SK-N-SH treated with all-trans-retinoic acid at 6 μM for 48 hours (cell line): Measurements from ENCODE around the gene ZKSCAN8.

Source experiments
- ATAC-seq: fragments of 200-7000 bp; cut with Tn5 transposase; 3 replicates; pipeline ENCODE4 v1.9.1; 2020; ENCODE audit warnings: mild to moderate bottlenecking, moderate library complexity
- ARNTL ChIP-seq: fragments of 450-650 bp; formaldehyde crosslinking; IDR thresholded peaks from 2 replicates; pipeline ENCODE4 v1.5.0; 2020; ENCODE audit warnings: low read depth, mild to moderate bottlenecking, moderate library complexity, borderline replicate concordance
- BACH2 ChIP-seq: fragments of 250-450 bp; sonication (Bioruptor Pico); IDR thresholded peaks from 2 replicates; pipeline ENCODE4 v1.9.0; 2021; ENCODE audit warnings: mild to moderate bottlenecking, borderline replicate concordance
- ESRRG ChIP-seq: fragments of 250-450 bp; sonication (Bioruptor Pico); IDR thresholded peaks from 2 replicates; pipeline ENCODE4 v1.6.1; 2021; ENCODE audit warnings: mild to moderate bottlenecking
- GLIS3 ChIP-seq: fragments of 250-450 bp; sonication (Bioruptor Pico); IDR thresholded peaks from 2 replicates; pipeline ENCODE4 v1.5.0; 2020; ENCODE audit warnings: mild to moderate bottlenecking, moderate library complexity
- ISL1 ChIP-seq: fragments of 250-450 bp; sonication (Bioruptor Pico); IDR thresholded peaks from 2 replicates; pipeline ENCODE4 v2.1.2; 2022; ENCODE audit warnings: mild to moderate bottlenecking, moderate library complexity
- OSR1 ChIP-seq: fragments of 250-450 bp; sonication (Bioruptor Pico); IDR thresholded peaks from 2 replicates; pipeline ENCODE4 v1.8.0; 2022; ENCODE audit warnings: moderate library complexity, mild to moderate bottlenecking, inconsistent platforms
- PPARA ChIP-seq: fragments of 250-450 bp; sonication (Bioruptor Pico); IDR thresholded peaks from 2 replicates; pipeline ENCODE4 v1.5.0; 2020; ENCODE audit warnings: mild to moderate bottlenecking, borderline replicate concordance
- RARB ChIP-seq: fragments of 250-450 bp; sonication (Bioruptor Pico); IDR thresholded peaks from 2 replicates; pipeline ENCODE4 v1.8.0; 2021; ENCODE audit warnings: mild to moderate bottlenecking, moderate library complexity
- SNAI2 ChIP-seq: fragments of 250-450 bp; sonication (Bioruptor Pico); IDR thresholded peaks from 2 replicates; pipeline ENCODE4 v1.5.0; 2020; ENCODE audit warnings: mild to moderate bottlenecking, moderate library complexity
- TCF4 ChIP-seq: fragments of 250-450 bp; sonication (Bioruptor Pico); IDR thresholded peaks from 2 replicates; pipeline ENCODE4 v1.8.0; 2021; ENCODE audit warnings: mild to moderate bottlenecking, moderate library complexity, borderline replicate concordance
- TOX ChIP-seq: fragments of 250-450 bp; sonication (Bioruptor Pico); IDR thresholded peaks from 2 replicates; pipeline ENCODE4 v1.8.0; 2021; ENCODE audit warnings: mild to moderate bottlenecking, moderate library complexity, borderline replicate concordance
- ZC3H10 ChIP-seq: fragments of 250-450 bp; sonication (Bioruptor Pico); IDR thresholded peaks from 2 replicates; pipeline ENCODE4 v1.5.1; 2021; ENCODE audit warnings: mild to moderate bottlenecking, moderate library complexity
- ZFP30 ChIP-seq: fragments of 450-650 bp; formaldehyde crosslinking; IDR thresholded peaks from 2 replicates; pipeline ENCODE4 v1.5.0; 2022; ENCODE audit warnings: mild to moderate bottlenecking, moderate library complexity
- ZNF565 ChIP-seq: fragments of 450-650 bp; formaldehyde crosslinking; conservative IDR thresholded peaks from 2 replicates; pipeline ENCODE4 v1.5.0; 2020; ENCODE audit warnings: low read depth, mild to moderate bottlenecking, moderate library complexity
- ZNF70 ChIP-seq: fragments of 450-650 bp; formaldehyde crosslinking; IDR thresholded peaks from 2 replicates; pipeline ENCODE4 v1.5.0; 2020; ENCODE audit warnings: mild to moderate bottlenecking, moderate library complexity
- ZNF8 ChIP-seq: fragments of 450-650 bp; formaldehyde crosslinking; IDR thresholded peaks from 2 replicates; pipeline ENCODE4 v1.5.0; 2020; ENCODE audit warnings: mild to moderate bottlenecking, moderate library complexity
- TF ChIP-seq, protein P1 (sequence below): fragments of 250-450 bp; sonication (Bioruptor Pico); IDR thresholded peaks from 2 replicates; pipeline ENCODE4 v1.8.0; 2021; ENCODE audit warnings: low read depth, mild to moderate bottlenecking, moderate library complexity, borderline replicate concordance
- TF ChIP-seq, protein P2 (sequence below): fragments of 250-450 bp; sonication (Bioruptor Pico); IDR thresholded peaks from 2 replicates; pipeline ENCODE4 v1.5.1; 2020; ENCODE audit warnings: low read depth, mild to moderate bottlenecking, moderate library complexity
- TF ChIP-seq, protein P3 (sequence below): fragments of 250-450 bp; sonication (Bioruptor Pico); IDR thresholded peaks from 2 replicates; pipeline ENCODE4 v1.5.1; 2021; ENCODE audit warnings: mild to moderate bottlenecking, moderate library complexity
- TF ChIP-seq, protein P4 (sequence below): fragments of 250-450 bp; sonication (Bioruptor Pico); IDR thresholded peaks from 2 replicates; pipeline ENCODE4 v1.5.0; 2020; ENCODE audit warnings: mild to moderate bottlenecking, moderate library complexity

Gene ZKSCAN8

GRCh38 chr6:28206928-28207509 is 65.3 kb downstream of the ZKSCAN8 start (continued):
- TF ChIP-seq, protein P1, sequence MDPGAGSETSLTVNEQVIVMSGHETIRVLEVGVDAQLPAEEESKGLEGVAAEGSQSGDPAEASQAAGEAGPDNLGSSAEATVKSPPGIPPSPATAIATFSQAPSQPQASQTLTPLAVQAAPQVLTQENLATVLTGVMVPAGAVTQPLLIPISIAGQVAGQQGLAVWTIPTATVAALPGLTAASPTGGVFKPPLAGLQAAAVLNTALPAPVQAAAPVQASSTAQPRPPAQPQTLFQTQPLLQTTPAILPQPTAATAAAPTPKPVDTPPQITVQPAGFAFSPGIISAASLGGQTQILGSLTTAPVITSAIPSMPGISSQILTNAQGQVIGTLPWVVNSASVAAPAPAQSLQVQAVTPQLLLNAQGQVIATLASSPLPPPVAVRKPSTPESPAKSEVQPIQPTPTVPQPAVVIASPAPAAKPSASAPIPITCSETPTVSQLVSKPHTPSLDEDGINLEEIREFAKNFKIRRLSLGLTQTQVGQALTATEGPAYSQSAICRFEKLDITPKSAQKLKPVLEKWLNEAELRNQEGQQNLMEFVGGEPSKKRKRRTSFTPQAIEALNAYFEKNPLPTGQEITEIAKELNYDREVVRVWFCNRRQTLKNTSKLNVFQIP (CRISPR knock-in tag): no peak
- TF ChIP-seq RARB (CRISPR knock-in tag) (no peak), BACH2 (no peak), OSR1 (CRISPR knock-in tag) (no peak)
- TF ChIP-seq, all 23 proteins: peak for 0

- ATAC-seq: peak; percentile 74
- TF ChIP-seq BACH2 (no peak), SNAI2 (CRISPR knock-in tag) (no peak), TOX (no peak), PPARA (no peak), ZNF565 (CRISPR knock-in tag) (no peak), ISL1 (CRISPR knock-in tag) (no peak), ESRRG (CRISPR knock-in tag) (no peak), TCF4 (CRISPR knock-in tag) (no peak), ZC3H10 (CRISPR knock-in tag) (no peak)
- TF ChIP-seq, protein P2, sequence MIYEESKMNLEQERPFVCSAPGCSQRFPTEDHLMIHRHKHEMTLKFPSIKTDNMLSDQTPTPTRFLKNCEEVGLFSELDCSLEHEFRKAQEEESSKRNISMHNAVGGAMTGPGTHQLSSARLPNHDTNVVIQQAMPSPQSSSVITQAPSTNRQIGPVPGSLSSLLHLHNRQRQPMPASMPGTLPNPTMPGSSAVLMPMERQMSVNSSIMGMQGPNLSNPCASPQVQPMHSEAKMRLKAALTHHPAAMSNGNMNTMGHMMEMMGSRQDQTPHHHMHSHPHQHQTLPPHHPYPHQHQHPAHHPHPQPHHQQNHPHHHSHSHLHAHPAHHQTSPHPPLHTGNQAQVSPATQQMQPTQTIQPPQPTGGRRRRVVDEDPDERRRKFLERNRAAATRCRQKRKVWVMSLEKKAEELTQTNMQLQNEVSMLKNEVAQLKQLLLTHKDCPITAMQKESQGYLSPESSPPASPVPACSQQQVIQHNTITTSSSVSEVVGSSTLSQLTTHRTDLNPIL: no peak
- TF ChIP-seq, protein P3, sequence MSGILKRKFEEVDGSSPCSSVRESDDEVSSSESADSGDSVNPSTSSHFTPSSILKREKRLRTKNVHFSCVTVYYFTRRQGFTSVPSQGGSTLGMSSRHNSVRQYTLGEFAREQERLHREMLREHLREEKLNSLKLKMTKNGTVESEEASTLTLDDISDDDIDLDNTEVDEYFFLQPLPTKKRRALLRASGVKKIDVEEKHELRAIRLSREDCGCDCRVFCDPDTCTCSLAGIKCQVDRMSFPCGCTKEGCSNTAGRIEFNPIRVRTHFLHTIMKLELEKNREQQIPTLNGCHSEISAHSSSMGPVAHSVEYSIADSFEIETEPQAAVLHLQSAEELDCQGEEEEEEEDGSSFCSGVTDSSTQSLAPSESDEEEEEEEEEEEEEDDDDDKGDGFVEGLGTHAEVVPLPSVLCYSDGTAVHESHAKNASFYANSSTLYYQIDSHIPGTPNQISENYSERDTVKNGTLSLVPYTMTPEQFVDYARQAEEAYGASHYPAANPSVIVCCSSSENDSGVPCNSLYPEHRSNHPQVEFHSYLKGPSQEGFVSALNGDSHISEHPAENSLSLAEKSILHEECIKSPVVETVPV (CRISPR knock-in tag): no peak
- TF ChIP-seq, all 23 proteins: peak for 0
Observed at GRCh38 chr6:28207510-28208110, 65.9 kb downstream of the ZKSCAN8 start.

DNA sequence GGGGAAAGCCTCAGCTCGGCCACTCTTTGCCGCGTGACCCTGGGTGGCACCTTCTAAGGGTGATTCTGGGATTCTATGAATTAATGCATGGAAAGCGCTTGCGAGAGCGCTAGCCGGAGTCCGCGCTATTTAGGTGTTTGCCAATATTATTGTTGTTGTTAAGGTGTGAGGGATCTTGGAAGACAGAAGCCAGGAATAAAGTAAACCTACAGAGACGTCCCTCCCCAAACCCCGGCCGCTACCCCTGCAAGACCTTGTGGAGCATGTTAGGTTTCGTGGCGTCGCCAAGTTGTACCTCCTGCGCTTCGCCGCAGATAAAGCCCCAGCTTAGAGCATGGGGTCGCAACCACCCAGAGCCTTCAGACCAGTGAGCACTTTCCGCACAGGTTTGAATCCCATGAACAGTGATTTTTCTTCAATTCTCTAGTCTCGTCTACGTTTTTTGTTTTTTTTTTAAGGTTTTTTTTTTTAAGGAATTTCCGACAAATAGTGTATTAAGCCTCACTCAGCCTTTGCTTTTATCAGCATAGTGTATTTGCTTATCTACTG is 66.5 kb downstream of the ZKSCAN8 start:
- no peak; the same call in 2 of the 3 replicates for ATAC-seq
- TF ChIP-seq GLIS3 (no peak), ZNF565 (CRISPR knock-in tag) (no peak), ZNF70 (no peak), RARB (CRISPR knock-in tag) (no peak), ARNTL (CRISPR knock-in tag) (no peak), ZFP30 (CRISPR knock-in tag) (no peak), PPARA (no peak), TCF4 (CRISPR knock-in tag) (no peak), ZC3H10 (CRISPR knock-in tag) (no peak), ISL1 (CRISPR knock-in tag) (no peak), SNAI2 (CRISPR knock-in tag) (no peak), OSR1 (CRISPR knock-in tag) (no peak), ESRRG (CRISPR knock-in tag) (no peak), ZNF8 (no peak)
- TF ChIP-seq, protein P4, sequence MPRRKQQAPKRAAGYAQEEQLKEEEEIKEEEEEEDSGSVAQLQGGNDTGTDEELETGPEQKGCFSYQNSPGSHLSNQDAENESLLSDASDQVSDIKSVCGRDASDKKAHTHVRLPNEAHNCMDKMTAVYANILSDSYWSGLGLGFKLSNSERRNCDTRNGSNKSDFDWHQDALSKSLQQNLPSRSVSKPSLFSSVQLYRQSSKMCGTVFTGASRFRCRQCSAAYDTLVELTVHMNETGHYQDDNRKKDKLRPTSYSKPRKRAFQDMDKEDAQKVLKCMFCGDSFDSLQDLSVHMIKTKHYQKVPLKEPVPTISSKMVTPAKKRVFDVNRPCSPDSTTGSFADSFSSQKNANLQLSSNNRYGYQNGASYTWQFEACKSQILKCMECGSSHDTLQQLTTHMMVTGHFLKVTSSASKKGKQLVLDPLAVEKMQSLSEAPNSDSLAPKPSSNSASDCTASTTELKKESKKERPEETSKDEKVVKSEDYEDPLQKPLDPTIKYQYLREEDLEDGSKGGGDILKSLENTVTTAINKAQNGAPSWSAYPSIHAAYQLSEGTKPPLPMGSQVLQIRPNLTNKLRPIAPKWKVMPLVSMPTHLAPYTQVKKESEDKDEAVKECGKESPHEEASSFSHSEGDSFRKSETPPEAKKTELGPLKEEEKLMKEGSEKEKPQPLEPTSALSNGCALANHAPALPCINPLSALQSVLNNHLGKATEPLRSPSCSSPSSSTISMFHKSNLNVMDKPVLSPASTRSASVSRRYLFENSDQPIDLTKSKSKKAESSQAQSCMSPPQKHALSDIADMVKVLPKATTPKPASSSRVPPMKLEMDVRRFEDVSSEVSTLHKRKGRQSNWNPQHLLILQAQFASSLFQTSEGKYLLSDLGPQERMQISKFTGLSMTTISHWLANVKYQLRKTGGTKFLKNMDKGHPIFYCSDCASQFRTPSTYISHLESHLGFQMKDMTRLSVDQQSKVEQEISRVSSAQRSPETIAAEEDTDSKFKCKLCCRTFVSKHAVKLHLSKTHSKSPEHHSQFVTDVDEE (CRISPR knock-in tag): no peak
- TF ChIP-seq, protein P2: no peak
- TF ChIP-seq, protein P3 (CRISPR knock-in tag): no peak
- TF ChIP-seq, protein P1 (CRISPR knock-in tag): no peak
